GM18873 (cell line): ENCODE measurements around the gene TMEM144.
"Not testable (repeated sequence)": the region's sequence is repeated elsewhere in the genome, so short reads cannot be mapped to it uniquely, and the experiment has no call there.

Experiments
- ATAC-seq: cut with Tn5 transposase; IDR thresholded peaks from one replicate; pipeline ENCODE4 v1.9.1; 2021; ENCODE audit warnings: mild to moderate bottlenecking, moderate library complexity, moderate number of reproducible peaks; ENCODE audit not compliant: unreplicated experiment, low FRiP score

TMEM144 gene

DNA sequence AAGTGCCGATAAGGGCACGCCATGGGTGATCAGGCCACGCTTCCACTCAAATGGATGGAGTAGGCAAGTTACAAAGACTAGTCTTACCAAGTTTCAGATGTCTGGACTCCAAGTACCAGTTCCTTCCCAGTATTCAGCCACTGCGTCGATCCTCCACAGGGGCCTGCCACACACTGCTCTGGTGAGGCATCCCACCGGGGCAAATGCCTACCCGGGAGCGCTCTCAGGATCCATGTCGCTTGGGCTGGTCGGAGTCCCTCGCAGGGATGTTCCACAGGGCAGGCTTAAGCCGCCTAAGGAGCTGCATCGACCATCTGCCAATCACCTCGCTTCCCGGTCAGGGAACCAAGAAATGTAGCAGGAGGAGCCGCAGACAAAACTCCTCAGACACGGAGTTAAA lies 18.1 kb downstream of the TMEM144 start:
- ATAC-seq = not testable (repeated sequence)

DNA sequence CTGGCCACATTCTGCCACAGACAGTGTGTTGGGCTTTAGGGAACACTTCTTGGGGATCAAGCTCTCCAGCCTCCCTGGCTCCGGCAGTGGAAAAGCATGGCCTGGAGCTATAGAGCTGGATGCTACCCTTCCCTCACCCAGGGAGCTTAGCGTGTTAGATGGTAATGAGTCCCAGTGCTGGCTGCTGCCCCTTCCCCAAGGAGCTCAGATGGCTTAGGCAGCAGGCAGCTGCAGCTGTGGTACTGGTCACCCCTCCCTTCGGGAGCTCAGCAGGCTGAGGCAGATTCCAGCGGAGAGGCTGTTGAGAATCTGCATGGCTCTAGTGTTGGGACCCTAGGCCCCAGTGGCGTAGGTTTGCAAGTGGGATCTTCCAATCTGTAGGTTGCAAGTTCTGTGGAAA lies 19.5 kb downstream of the TMEM144 start:
- no peak for ATAC-seq

DNA sequence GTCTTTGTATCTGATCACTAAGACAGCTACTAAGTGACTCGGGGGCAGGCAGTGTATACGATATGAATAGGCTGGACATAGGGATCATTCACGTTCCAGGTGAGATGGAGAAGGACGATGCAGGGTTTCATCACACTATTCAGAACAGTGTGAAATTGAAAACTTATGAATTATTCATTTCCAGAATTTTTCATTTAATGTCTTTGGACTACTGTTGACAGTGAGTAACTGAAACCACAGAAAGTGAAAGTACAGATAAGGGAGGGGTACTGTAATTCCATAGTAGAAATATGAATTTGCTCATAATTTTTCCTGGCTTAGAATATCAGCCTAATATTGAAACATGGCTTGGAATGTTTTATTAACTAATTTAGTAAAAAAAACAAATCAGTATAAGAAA lies 24.4 kb downstream of the TMEM144 start:
- no peak for ATAC-seq

DNA sequence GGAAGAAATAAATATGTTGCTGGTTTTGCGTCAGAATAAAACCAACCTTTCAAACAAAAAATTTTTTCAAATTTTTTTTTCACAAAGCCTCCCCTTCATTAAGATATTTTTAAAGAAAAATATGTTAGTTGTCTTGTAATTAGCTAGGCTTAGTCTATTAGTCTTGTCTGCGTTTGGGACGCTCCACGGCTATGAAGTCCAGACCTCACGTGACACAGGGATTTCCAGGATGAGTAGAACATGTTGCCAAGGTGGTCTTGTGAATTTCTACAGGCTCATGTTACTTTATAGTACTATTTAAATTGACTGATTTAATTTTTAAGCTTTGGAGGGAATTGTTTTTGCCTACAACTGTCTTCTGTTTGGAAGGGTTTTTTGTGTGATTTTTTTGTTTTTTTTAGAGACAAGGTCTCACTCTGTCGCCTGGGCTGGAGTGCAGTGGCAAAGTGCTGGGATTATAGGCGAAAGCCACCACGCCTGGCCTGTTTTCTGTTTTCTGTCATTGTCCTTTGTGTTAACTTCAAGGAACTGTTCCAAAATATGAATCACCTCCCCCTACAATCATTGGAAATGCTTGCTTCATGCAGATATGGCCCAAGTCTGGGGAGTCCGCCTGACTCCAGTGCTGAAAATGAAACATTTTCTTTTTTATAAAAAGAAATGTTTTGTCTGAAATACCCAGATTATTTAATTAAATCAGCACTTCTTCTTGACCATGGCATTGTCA lies 26.2 kb downstream of the TMEM144 start:
- no peak for ATAC-seq

DNA sequence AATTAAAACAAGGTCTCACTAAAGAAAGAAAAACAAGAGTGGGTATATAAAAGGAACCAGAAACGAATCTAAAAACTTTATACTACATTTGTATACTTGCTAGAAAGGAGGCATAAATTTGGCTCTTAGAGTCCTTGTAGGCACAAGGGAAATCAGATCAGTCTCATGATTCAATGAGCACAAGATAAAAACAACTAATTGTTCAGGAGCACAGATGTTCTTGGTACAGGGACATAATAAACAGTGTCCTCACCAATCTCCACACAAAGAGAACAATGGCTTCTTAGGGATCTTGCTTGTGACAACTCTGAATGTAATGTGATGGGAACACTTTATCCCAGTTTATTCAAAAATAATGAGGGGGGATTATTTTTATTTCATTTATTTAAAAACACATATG lies 28.3 kb downstream of the TMEM144 start:
- no peak for ATAC-seq

- no peak for ATAC-seq
Observed at GRCh38 chr4:158239196-158239595, 28.9 kb downstream of the TMEM144 start.

DNA sequence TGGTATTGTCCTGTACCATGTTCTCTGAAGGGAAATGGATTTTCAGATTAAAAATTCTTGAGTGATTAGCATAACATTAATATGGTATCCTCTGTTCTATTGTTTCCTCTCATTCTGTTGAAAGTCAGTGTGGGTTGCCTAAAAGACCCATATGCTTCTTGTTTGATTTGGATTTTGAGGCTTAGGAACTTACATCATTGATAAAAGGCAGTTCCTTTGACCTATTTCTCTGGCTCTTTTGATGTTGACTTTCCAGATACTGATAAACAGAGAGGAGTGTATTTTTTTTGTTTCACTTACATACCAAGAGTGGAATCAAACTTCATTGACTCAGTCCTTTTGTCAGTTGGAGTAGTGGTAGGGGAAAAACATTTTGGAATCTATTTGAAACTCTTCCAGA lies 32.8 kb downstream of the TMEM144 start:
- ATAC-seq = no peak

DNA sequence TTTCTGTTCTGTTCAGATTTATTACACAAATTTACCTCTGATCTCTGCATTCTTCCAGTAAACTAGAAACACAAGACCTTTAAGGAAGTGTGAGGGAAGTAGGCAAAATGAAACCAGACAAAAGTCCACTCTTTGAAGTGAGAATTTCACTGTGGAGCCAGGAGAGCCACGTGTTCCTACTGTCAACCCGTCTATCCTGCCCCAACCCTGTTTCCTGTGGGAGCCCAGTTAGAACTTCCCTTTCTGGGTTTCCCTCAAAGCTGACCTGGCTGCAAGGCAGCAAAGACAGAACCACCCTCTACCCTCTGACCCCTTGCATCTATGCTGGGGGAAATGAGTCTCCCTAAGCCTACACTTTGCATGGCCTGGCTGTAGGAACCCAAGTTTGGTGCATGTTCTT lies 40.0 kb downstream of the TMEM144 start:
- ATAC-seq = no peak

DNA sequence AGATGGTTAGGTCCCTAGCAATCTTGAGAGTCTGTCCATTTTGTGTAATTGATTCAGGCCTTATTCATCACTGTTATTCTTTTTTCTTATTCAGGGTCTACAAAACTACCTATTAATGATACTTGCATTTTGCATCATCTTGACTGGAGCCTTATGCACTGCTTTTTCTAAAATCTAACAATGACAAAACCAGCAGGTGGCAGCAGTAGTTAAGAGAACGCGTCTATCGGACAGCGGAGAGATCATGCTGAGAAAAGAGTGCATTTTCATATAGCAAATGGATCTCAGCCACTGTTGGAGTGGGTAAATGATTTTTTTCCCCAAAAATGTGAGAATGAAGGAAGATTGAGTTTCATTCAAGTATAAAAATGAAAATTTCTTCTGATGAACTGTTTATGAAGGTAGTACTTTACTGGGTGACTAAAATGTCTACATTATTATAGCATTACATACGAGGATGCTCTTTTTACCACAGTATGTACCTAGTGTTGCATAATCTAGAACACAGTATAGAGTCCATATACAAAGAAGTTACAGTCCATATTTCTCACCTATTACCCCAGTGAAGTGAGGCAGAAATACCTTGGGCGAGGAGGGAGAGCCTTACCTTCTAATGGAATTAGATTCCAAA lies 43.2 kb downstream of the TMEM144 start:
- ATAC-seq = peak; percentile 68

- peak; percentile 39 for ATAC-seq
Observed at GRCh38 chr4:158254292-158254691, 44.0 kb downstream of the TMEM144 start.

- peak; percentile 56 for ATAC-seq
Observed at GRCh38 chr4:158255727-158256324, 45.5 kb downstream of the TMEM144 start.

DNA sequence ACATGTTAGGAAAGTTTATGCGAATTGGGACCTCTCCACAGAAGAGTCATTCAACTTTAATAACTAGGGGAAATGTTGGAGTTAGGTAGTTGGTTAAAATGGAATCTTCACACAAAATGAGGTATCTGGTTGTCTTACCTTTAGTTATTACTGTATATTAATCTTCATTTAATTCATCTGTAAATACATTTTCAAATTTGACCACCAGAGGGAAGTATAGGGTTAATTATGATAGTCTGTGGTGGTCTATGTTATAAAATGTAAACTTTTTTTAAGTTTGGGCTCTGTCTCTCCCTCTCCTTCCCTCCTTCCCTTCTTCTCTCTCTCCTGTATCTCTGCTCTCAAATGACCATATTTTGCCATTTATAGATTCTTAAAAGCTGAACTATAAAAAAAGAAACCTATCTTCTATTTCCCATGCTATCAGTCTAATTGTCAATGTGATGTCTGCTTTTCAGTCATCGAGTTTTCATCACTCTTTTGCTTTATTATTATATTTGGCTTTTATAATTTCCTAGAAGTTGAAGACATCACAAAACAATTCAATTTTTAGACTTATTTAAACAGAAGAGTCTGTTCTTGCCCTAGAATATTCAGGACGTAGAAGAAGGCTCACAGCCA lies 49.8 kb downstream of the TMEM144 start:
- ATAC-seq = no peak

DNA sequence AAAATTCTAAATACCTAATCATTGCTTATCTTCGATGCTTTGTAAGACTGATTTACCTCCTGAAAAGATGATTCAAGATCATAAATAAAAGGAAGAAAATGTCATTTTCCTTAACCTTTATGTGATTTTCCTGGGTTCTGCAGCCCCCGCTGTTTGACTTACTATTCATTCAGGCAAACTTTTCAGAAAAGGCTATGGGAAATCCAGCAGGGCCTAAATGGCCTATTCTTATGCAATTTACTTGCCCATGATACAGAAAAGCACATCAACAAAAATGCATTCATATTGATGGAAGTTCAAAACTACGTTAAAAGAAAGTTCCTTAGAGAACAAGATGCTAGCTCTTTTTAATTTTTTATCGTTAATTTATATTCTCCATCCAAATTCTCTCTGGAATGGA lies 51.2 kb downstream of the TMEM144 start:
- ATAC-seq = no peak

GRCh38 chr4:158268553-158268952 lies 58.3 kb downstream of the TMEM144 start:
- ATAC-seq = no peak

DNA sequence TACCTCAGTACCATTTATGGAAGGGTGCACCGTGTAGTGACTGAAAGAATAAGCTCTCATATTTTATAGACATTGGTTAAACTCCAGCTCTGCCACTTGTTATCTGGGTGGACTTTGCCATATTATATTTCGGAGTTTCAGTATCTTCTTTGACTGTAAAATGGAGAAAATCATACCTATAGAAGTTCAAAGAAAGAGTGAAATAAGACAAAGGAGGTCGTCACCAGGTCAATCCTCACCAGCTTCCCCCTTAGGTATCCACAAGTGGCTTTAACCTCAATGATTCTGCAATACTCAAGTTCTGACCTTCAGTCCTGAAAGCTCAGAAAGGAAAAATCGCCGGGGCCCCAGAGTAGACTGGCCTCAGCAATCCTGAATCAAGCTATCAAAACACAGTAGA lies 64.3 kb downstream of the TMEM144 start:
- ATAC-seq = no peak

- no peak for ATAC-seq
Observed at GRCh38 chr4:158277558-158277957, 67.3 kb downstream of the TMEM144 start.

GRCh38 chr4:158279052-158279451 lies 68.8 kb downstream of the TMEM144 start:
- ATAC-seq = not testable (repeated sequence)

DNA sequence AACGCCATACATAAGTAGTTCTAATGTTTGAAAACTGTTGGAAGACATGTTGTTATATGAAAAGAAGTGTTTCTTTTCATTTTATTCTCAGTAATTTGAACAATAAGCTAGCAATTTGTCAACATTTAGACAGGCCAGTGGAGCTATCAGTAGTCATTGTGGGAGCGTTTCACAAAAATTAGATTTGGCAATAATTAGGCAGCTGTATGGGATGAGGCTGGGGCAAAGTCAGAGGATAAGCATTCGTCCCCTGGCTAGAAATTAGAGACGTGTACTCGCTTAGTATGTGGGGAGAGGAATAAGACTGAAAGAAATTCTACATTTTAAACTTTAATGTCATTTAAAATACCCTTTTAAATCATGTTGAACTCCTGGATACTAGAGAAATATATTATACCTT lies 70.6 kb downstream of the TMEM144 start:
- no peak for ATAC-seq

GRCh38 chr4:158282252-158282651 lies 72.0 kb downstream of the TMEM144 start:
- ATAC-seq = no peak

GRCh38 chr4:158285429-158286216 lies 75.3 kb downstream of the TMEM144 start:
- ATAC-seq = no peak

DNA sequence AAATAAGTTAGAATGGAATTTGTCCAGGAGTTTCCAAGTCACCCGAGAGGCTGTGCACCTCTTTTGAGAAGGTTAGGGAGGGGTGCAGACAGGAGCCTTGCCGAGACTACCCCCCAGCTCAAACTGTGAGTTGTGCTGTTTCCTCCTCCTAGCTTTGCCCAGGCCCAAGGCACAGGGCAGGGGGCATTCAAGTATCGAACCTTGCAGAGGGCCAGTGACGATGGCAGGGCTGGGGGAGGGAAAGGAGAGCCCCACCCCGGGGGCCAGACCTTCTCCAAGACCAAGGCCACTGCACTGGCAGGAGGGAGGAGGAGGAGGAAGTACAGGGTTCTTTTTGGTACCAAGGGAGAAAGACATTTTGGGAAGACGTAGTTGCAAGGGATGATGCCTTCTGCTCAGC lies 80.6 kb downstream of the TMEM144 start:
- no peak for ATAC-seq
